ENCODE data around the gene HDAC4.

GRCh38 chr2:239312741-239313667 lies 87.8 kb downstream of the HDAC4 start:
- TF ChIP-seq TEAD4 (IDR thresholded peaks at IDR 0.05) (no peak), REST (IDR thresholded peaks at IDR 0.05; ENCODE audit: low read depth) (no peak), CREB1 (IDR thresholded peaks at IDR 0.05; ENCODE audit: low read depth) (no peak), RAD21 (IDR thresholded peaks at IDR 0.05; ENCODE audit: low read depth) (no peak), EP300 (IDR thresholded peaks at IDR 0.05; ENCODE audit: borderline replicate concordance) (no peak), TAF1 (IDR thresholded peaks at IDR 0.05; ENCODE audit: low read depth) (no peak), NFIC (IDR thresholded peaks at IDR 0.05) (no peak), EGR1 (IDR thresholded peaks at IDR 0.05) (no peak), FOXM1 (IDR thresholded peaks at IDR 0.05; ENCODE audit: borderline replicate concordance, low read depth) (no peak), ZBTB7A (IDR thresholded peaks at IDR 0.05; ENCODE audit: low read depth) (no peak)
- TF ChIP-seq, protein P1, sequence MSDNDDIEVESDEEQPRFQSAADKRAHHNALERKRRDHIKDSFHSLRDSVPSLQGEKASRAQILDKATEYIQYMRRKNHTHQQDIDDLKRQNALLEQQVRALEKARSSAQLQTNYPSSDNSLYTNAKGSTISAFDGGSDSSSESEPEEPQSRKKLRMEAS (IDR thresholded peaks at IDR 0.05), result no peak

All from Ishikawa (cell line).